Peyer's patch (tissue), 4 donors: Measurements from ENCODE around the gene PAQR4.

Source experiments
- CTCF ChIP-seq, 6 experiments: fragments of 450-650 bp in 4 of 6; fragments of 200-600 bp in 2 of 6; sonication (generic) in 1 of 6; IDR thresholded peaks; one replicate each; pipeline ENCODE4 v1.5.1; 2017 to 2019; ENCODE audit warnings: antibody characterized with exemption in 6 of 6, mild to moderate bottlenecking in 3 of 6, moderate library complexity in 1 of 6
- POLR2A ChIP-seq, 2 donors: fragments of 450-650 bp; IDR thresholded peaks; one replicate each; pipeline ENCODE4 v1.5.1; 2017; ENCODE audit warnings: antibody characterized with exemption in 2 of 2, mild to moderate bottlenecking in 2 of 2, moderate library complexity in 2 of 2

GRCh38 chr16:2950353-2950724 lies 18.8 kb upstream of the PAQR4 start:
- TF ChIP-seq CTCF (IDR thresholded peaks at IDR 0.05) (no peak), POLR2A (IDR thresholded peaks at IDR 0.05) (no peak)
